ENCODE data around the gene CDT1. TPM values are rescaled to one million over a fixed set of nuclear protein-coding genes. Genes with fewer than 3 reads are reported as not detected.

Gene CDT1
- total and polyA plus RNA-seq, 10 of the 15 experiments (the other 5 are each of a cell fraction or from before 2014, with no cell fraction given): 0.50 to 87.6 (median 8.8) TPM

DNA sequence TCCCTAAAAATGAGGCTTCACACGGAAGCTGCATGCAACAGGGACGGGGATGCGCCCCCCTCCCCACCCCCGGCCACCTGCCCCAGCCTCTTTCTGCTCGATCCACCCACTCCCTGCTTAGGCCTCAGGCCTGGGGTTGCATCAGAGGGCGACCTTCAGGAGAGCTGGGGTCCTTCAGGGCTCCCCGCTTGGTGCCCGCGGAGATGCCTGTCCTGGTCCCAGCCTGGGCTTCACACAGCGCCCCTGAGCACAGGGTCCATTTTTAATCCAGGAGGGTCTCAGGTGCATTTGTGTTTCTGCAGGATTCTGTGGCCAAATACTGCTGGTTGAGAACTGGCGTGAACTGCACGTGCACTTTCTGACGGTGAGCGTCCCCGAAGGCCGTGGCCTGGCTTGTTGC, 15.5 kb downstream of the CDT1 start (continued):
- TF ChIP-seq SREBF2 (IDR thresholded peaks at IDR 0.05; ENCODE audit: low read length) (no peak), RCOR1 (conservative IDR thresholded peaks at IDR 0.05; ENCODE audit: low read depth, low read length) (no peak)
- TF ChIP-seq, protein P1, sequence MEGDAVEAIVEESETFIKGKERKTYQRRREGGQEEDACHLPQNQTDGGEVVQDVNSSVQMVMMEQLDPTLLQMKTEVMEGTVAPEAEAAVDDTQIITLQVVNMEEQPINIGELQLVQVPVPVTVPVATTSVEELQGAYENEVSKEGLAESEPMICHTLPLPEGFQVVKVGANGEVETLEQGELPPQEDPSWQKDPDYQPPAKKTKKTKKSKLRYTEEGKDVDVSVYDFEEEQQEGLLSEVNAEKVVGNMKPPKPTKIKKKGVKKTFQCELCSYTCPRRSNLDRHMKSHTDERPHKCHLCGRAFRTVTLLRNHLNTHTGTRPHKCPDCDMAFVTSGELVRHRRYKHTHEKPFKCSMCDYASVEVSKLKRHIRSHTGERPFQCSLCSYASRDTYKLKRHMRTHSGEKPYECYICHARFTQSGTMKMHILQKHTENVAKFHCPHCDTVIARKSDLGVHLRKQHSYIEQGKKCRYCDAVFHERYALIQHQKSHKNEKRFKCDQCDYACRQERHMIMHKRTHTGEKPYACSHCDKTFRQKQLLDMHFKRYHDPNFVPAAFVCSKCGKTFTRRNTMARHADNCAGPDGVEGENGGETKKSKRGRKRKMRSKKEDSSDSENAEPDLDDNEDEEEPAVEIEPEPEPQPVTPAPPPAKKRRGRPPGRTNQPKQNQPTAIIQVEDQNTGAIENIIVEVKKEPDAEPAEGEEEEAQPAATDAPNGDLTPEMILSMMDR (IDR thresholded peaks at IDR 0.05 in 2 of 3, conservative IDR thresholded peaks at IDR 0.05 in 1 of 3; ENCODE audit: control insufficient read depth in 2 of 3, extremely low read depth in 1 of 3, insufficient read depth in 1 of 3, low read depth in 3 of 3, low read length in 3 of 3): no peak
- TF ChIP-seq, protein P2, sequence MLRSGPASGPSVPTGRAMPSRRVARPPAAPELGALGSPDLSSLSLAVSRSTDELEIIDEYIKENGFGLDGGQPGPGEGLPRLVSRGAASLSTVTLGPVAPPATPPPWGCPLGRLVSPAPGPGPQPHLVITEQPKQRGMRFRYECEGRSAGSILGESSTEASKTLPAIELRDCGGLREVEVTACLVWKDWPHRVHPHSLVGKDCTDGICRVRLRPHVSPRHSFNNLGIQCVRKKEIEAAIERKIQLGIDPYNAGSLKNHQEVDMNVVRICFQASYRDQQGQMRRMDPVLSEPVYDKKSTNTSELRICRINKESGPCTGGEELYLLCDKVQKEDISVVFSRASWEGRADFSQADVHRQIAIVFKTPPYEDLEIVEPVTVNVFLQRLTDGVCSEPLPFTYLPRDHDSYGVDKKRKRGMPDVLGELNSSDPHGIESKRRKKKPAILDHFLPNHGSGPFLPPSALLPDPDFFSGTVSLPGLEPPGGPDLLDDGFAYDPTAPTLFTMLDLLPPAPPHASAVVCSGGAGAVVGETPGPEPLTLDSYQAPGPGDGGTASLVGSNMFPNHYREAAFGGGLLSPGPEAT (IDR thresholded peaks at IDR 0.05; ENCODE audit: low read depth): no peak
- TF ChIP-seq, protein P3, sequence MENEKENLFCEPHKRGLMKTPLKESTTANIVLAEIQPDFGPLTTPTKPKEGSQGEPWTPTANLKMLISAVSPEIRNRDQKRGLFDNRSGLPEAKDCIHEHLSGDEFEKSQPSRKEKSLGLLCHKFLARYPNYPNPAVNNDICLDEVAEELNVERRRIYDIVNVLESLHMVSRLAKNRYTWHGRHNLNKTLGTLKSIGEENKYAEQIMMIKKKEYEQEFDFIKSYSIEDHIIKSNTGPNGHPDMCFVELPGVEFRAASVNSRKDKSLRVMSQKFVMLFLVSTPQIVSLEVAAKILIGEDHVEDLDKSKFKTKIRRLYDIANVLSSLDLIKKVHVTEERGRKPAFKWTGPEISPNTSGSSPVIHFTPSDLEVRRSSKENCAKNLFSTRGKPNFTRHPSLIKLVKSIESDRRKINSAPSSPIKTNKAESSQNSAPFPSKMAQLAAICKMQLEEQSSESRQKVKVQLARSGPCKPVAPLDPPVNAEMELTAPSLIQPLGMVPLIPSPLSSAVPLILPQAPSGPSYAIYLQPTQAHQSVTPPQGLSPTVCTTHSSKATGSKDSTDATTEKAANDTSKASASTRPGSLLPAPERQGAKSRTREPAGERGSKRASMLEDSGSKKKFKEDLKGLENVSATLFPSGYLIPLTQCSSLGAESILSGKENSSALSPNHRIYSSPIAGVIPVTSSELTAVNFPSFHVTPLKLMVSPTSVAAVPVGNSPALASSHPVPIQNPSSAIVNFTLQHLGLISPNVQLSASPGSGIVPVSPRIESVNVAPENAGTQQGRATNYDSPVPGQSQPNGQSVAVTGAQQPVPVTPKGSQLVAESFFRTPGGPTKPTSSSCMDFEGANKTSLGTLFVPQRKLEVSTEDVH (IDR thresholded peaks at IDR 0.05; ENCODE audit: low read depth, partially characterized antibody): no peak
